ENCODE measurements around the gene IL19.
"Not testable (repeated sequence)": the region's sequence is repeated elsewhere in the genome, so short reads cannot be mapped to it uniquely, and the experiment has no call there.

IL19 gene

DNA sequence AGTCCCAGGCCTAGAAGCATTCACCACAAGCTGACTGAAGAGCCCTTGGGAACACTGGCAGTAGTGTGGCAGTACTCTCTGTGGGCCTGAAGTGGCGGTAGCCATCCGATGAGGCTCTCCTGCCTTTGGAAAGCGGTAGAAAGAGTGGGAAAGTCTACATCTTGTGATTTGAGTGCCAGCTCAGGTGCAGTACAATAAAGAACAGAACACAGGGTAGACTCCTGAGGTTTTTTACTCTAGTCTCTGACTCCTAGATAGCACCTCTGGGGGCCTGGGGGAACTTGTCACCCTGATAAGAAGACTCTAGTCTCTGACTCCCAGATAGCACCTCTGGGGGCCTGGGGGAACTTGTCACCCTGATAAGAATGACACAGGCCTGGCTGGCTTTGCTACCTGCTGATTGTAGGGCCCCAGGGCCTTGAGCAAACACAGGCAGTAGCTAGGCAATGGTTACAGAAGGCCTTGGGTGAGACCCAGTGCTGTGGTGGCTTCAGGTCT, 76.8 kb downstream of the IL19 start:
- TF ChIP-seq, protein P1, sequence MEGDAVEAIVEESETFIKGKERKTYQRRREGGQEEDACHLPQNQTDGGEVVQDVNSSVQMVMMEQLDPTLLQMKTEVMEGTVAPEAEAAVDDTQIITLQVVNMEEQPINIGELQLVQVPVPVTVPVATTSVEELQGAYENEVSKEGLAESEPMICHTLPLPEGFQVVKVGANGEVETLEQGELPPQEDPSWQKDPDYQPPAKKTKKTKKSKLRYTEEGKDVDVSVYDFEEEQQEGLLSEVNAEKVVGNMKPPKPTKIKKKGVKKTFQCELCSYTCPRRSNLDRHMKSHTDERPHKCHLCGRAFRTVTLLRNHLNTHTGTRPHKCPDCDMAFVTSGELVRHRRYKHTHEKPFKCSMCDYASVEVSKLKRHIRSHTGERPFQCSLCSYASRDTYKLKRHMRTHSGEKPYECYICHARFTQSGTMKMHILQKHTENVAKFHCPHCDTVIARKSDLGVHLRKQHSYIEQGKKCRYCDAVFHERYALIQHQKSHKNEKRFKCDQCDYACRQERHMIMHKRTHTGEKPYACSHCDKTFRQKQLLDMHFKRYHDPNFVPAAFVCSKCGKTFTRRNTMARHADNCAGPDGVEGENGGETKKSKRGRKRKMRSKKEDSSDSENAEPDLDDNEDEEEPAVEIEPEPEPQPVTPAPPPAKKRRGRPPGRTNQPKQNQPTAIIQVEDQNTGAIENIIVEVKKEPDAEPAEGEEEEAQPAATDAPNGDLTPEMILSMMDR (IDR thresholded peaks at IDR 0.05; ENCODE audit: low read depth, low read length, missing control alignments) = no peak
- DNase-seq (ENCODE audit: low read depth) = no peak
- H3K4me3 ChIP-seq (ENCODE audit: low read depth, low read length) = no peak overlapping the region

DNA sequence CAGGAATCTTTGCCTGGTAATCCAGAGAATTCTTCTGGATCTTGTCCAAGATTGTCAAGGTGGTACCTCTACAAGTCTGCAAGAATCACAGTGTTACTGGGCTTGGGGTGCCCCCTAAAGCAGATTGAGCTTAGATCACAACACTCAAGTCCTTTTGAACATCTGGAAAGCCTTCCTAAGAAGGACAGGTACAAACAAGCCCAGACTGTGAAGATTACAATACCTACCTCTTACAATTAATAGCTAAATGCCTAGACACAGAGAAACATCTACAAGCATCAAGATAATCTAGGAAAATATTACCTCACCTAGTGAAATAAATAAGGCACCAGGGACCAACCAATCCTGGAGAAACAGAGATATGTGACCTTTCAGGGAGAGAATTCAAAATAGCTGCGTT, 77.4 kb downstream of the IL19 start:
- TF ChIP-seq, protein P1 (IDR thresholded peaks at IDR 0.05; ENCODE audit: low read depth, low read length, missing control alignments) = no peak
- no peak for DNase-seq (ENCODE audit: low read depth)
- H3K4me3 ChIP-seq (ENCODE audit: low read depth, low read length) = no peak overlapping the region

DNA sequence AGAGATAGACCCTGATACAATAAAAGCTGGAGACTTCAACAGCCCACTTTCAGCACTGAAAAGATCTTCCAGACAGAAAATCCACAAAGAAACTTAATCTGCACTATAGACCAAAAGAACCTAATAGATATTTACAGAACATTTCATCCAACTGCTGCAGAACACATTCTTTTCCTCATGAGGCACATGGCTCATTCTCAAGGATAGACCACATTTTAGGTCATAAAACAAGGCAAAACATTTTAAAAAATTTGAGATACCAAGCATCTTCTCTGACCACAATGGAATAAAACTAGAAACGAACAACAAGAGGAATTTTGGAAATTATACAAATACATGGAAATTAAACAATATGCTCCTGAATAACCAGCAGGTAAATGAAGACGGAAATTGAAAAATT, 79.8 kb downstream of the IL19 start:
- H3K4me3 ChIP-seq (ENCODE audit: low read depth, low read length) = no peak overlapping the region
- TF ChIP-seq, protein P1 (IDR thresholded peaks at IDR 0.05; ENCODE audit: low read depth, low read length, missing control alignments) = no peak
- no peak for DNase-seq (ENCODE audit: low read depth)

DNA sequence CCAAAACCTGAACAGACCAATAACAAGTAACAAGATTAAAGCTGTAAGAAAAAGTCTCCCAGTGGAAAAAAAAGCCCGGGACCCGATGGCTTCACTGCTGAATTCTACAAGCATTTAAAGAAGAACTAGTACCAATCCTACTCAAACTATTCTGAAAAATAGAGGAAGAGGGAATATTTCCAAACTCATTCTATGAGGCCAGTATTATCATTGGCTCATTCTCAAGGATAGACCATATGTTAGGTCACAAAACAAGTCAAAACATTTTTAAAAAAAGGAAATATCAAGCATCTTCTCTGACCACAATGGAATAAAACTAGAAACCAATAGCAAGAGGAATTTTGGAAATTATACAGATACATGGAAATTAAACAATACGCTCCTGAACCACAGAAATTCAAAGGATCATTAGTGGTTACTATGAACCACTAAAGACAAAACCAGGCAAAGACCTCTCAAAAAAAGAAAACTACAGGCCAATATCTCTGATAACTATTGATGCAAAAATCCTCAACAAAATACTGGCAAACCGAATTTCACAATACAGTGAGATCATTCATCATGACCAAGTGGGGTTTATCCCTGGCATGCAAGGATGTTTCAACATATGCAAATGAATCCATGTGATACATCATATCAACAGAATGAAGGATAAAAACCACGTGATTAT, 80.9 kb downstream of the IL19 start:
- TF ChIP-seq, protein P1 (IDR thresholded peaks at IDR 0.05; ENCODE audit: low read depth, low read length, missing control alignments) = no peak
- H3K4me3 ChIP-seq (ENCODE audit: low read depth, low read length) = no peak overlapping the region
- no peak for DNase-seq (ENCODE audit: low read depth)

DNA sequence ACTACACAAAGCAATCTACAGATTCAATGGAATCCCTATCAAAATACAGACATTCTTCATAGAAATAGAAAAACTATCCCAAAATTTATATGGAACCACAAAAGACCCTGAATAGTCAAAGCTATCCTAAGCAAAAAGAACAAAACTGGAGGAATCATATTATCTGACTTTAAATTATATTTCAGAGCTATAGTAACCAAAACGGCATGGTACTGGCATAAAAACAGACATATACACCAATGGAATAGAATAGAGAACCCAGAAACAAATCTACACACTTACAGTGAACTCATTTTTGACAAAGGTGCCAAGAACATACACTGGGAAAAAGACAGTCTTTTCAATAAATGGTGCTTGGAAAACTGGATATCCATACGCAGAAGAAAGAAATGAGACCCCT, 82.1 kb downstream of the IL19 start:
- not testable (repeated sequence) for DNase-seq (ENCODE audit: low read depth)

DNA sequence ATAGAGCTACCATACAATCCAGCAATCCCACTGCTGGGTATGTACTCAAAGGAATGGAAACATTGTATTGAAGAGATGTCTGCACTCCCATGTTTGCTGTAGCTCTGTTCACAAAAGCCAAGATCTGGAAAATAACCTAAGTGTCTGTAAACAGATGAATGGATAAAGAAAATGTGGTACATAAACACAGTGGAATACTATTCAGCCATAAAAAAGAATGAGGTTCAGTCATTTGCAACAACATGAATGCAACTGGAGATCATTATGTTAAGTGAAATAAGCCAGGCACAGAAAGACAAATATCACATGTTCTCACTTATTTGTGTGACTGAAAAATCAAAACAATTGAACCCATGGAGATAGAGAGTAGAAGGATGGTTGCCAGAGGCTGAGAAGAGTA, 83.1 kb downstream of the IL19 start:
- not testable (repeated sequence) for H3K4me3 ChIP-seq (ENCODE audit: low read depth, low read length); DNase-seq (ENCODE audit: low read depth)

More for the DNA sequence above, 82.1 kb downstream of the IL19 start:
- not testable (repeated sequence) for H3K4me3 ChIP-seq (ENCODE audit: low read depth, low read length)

- TF ChIP-seq, protein P1 (IDR thresholded peaks at IDR 0.05; ENCODE audit: low read depth, low read length, missing control alignments) = no peak
- H3K4me3 ChIP-seq (ENCODE audit: low read depth, low read length) = no peak overlapping the region
- DNase-seq (ENCODE audit: low read depth) = no peak
These were observed 84.0 kb downstream of the IL19 start for GRCh38 chr1:206854401-206855129.

DNA sequence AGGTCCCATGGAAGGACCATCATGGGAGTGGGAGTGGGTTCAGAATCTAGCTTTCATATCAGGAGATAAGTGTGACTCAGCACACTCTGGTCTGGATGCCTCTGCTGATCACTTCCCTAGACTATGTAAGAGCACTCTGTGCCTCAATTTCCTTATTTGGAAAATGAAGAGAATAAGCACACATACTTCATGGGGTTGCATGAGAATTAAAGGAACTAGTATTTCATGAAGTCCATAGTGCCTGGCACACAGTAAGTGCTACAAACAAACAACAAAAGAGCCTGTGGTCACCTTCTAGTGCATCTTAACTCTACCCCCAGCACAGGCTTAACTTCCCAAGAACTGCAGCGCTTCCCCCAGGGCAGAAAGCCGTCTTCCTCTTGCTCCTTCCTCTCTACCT, 85.3 kb downstream of the IL19 start:
- TF ChIP-seq, protein P1 (IDR thresholded peaks at IDR 0.05; ENCODE audit: low read depth, low read length, missing control alignments) = no peak
- no peak overlapping the region for H3K4me3 ChIP-seq (ENCODE audit: low read depth, low read length)
- no peak for DNase-seq (ENCODE audit: low read depth)
